ENCODE results near the gene NPIPB8.
"Not testable (repeated sequence)": the region's sequence is repeated elsewhere in the genome, so short reads cannot be mapped to it uniquely, and the experiment has no call there.

NPIPB8 gene

GRCh38 chr16:28637765-28638164, at the start of gene NPIPB8:
NPIPB8 (plus strand) TSS chr16:28638065; CDS start chr16:28638361, 296 bp downstream.
- not testable (repeated sequence) for DNase-seq

GRCh38 chr16:28589069-28589468, 48.8 kb upstream of the NPIPB8 start:
- no peak for DNase-seq

- DNase-seq, result no peak
Observed at GRCh38 chr16:28589930-28590329, 47.9 kb upstream of the NPIPB8 start.

GRCh38 chr16:28590384-28591340, 47.2 kb upstream of the NPIPB8 start:
- no peak for DNase-seq

GRCh38 chr16:28591355-28591754, 46.5 kb upstream of the NPIPB8 start:
- DNase-seq, result no peak

- no peak for DNase-seq
Observed at GRCh38 chr16:28592511-28592910, 45.4 kb upstream of the NPIPB8 start.

- DNase-seq, result no peak
Observed at GRCh38 chr16:28592979-28593553, 44.8 kb upstream of the NPIPB8 start.

GRCh38 chr16:28595451-28595850, 42.4 kb upstream of the NPIPB8 start:
- not testable (repeated sequence) for DNase-seq

- DNase-seq, result no peak
Observed at GRCh38 chr16:28596115-28596630, 41.7 kb upstream of the NPIPB8 start.

- DNase-seq, result no peak
Observed at GRCh38 chr16:28596840-28597691, 40.8 kb upstream of the NPIPB8 start, which contains the start of gene SULT1A2. SULT1A2 (minus strand) TSS chr16:28597050; CDS start chr16:28595930, 1,120 bp downstream.

GRCh38 chr16:28597692-28598261, 40.1 kb upstream of the NPIPB8 start:
- DNase-seq, result no peak

GRCh38 chr16:28599377-28600285, 38.2 kb upstream of the NPIPB8 start:
- DNase-seq, result not testable (repeated sequence)

GRCh38 chr16:28600965-28601364, 36.9 kb upstream of the NPIPB8 start:
- not testable (repeated sequence) for DNase-seq

- DNase-seq, result not testable (repeated sequence)
Observed at GRCh38 chr16:28601589-28601988, 36.3 kb upstream of the NPIPB8 start.

- DNase-seq, result not testable (repeated sequence)
Observed at GRCh38 chr16:28602062-28602461, 35.8 kb upstream of the NPIPB8 start.

- DNase-seq, result no peak
Observed at GRCh38 chr16:28602529-28602928, 35.3 kb upstream of the NPIPB8 start.

- DNase-seq, result no peak
Observed at GRCh38 chr16:28603381-28604185, 34.3 kb upstream of the NPIPB8 start.

- no peak for DNase-seq
Observed at GRCh38 chr16:28604186-28604565, 33.7 kb upstream of the NPIPB8 start.

- no peak for DNase-seq
Observed at GRCh38 chr16:28606291-28607115, 31.4 kb upstream of the NPIPB8 start.

Measured in activated naive CD4-positive, alpha-beta T cell (primary cell).